Measurements from ENCODE around the gene TMEM255B.

The TMEM255B gene

GRCh38 chr13:113783966-113784644 lies 25.1 kb downstream of the TMEM255B start:
- Histone ChIP-seq H3K4me2 (ENCODE audit: low read length) (no peak overlapping the region), H3K9me3 (ENCODE audit: low read length) (no peaks in the 10 kb centered on the region), H3K79me2 (ENCODE audit: insufficient read depth, low read length) (no peaks in the 10 kb centered on the region), H4K20me1 (ENCODE audit: insufficient read depth, low read length) (no peaks in the 10 kb centered on the region), H3K9ac (ENCODE audit: low read length) (no peak overlapping the region), H3K9me2 (ENCODE audit: low read depth, low read length) (no peaks in the 10 kb centered on the region), H3K4me1 (ENCODE audit: insufficient read depth, low read length, severe bottlenecking) (no peaks in the 10 kb centered on the region), H3K36me3 (ENCODE audit: insufficient read depth, low read length) (no peaks in the 10 kb centered on the region), H3F3A (ENCODE audit: insufficient read depth, low read length) (no peaks in the 10 kb centered on the region), H2AFZ (ENCODE audit: low read length) (no peak overlapping the region), H3K27ac (ENCODE audit: low read depth, low read length, poor library complexity, severe bottlenecking) (no peak overlapping the region), H3K27me3 (ENCODE audit: insufficient read depth, low read length) (peaks cover 15% of the 10 kb centered on the region), H3K4me3 (ENCODE audit: low read depth, low read length, poor library complexity, severe bottlenecking) (no peak overlapping the region)
- no peak for TF ChIP-seq EZH2 (IDR thresholded peaks at IDR 0.05; ENCODE audit: borderline replicate concordance, low read length)
- TF ChIP-seq CTCF (IDR thresholded peaks at IDR 0.05; ENCODE audit: low read length): no peak

GRCh38 chr13:113784645-113785024 lies 25.6 kb downstream of the TMEM255B start:
- no peaks in the 10 kb centered on the region for H4K20me1 ChIP-seq (ENCODE audit: insufficient read depth, low read length)
- H3F3A ChIP-seq (ENCODE audit: insufficient read depth, low read length): no peaks in the 10 kb centered on the region
- TF ChIP-seq CTCF (IDR thresholded peaks at IDR 0.05; ENCODE audit: low read length) (no peak), EZH2 (IDR thresholded peaks at IDR 0.05; ENCODE audit: borderline replicate concordance, low read length) (no peak)
- no peak overlapping the region for H2AFZ ChIP-seq (ENCODE audit: low read length)
- H3K4me1 ChIP-seq (ENCODE audit: insufficient read depth, low read length, severe bottlenecking): no peaks in the 10 kb centered on the region
- peaks cover 15% of the 10 kb centered on the region for H3K27me3 ChIP-seq (ENCODE audit: insufficient read depth, low read length)
- H3K4me3 ChIP-seq (ENCODE audit: low read depth, low read length, poor library complexity, severe bottlenecking): no peak overlapping the region
- no peaks in the 10 kb centered on the region for H3K9me2 ChIP-seq (ENCODE audit: low read depth, low read length)
- H3K79me2 ChIP-seq (ENCODE audit: insufficient read depth, low read length): no peaks in the 10 kb centered on the region
- H3K9ac ChIP-seq (ENCODE audit: low read length): no peak overlapping the region
- no peak overlapping the region for H3K4me2 ChIP-seq (ENCODE audit: low read length)
- no peaks in the 10 kb centered on the region for H3K36me3 ChIP-seq (ENCODE audit: insufficient read depth, low read length)
- no peaks in the 10 kb centered on the region for H3K9me3 ChIP-seq (ENCODE audit: low read length)
- no peak overlapping the region for H3K27ac ChIP-seq (ENCODE audit: low read depth, low read length, poor library complexity, severe bottlenecking)

GRCh38 chr13:113785051-113786010 lies 26.3 kb downstream of the TMEM255B start:
- no peak overlapping the region for H3K4me2 ChIP-seq (ENCODE audit: low read length)
- no peaks in the 10 kb centered on the region for H3F3A ChIP-seq (ENCODE audit: insufficient read depth, low read length)
- no peaks in the 10 kb centered on the region for H3K9me3 ChIP-seq (ENCODE audit: low read length)
- H3K9me2 ChIP-seq (ENCODE audit: low read depth, low read length): no peaks in the 10 kb centered on the region
- H2AFZ ChIP-seq (ENCODE audit: low read length): no peak overlapping the region
- H4K20me1 ChIP-seq (ENCODE audit: insufficient read depth, low read length): no peaks in the 10 kb centered on the region
- H3K27me3 ChIP-seq (ENCODE audit: insufficient read depth, low read length): peaks cover 15% of the 10 kb centered on the region
- H3K4me3 ChIP-seq (ENCODE audit: low read depth, low read length, poor library complexity, severe bottlenecking): no peak overlapping the region
- H3K4me1 ChIP-seq (ENCODE audit: insufficient read depth, low read length, severe bottlenecking): no peaks in the 10 kb centered on the region
- no peaks in the 10 kb centered on the region for H3K79me2 ChIP-seq (ENCODE audit: insufficient read depth, low read length)
- H3K9ac ChIP-seq (ENCODE audit: low read length): no peak overlapping the region
- no peaks in the 10 kb centered on the region for H3K36me3 ChIP-seq (ENCODE audit: insufficient read depth, low read length)
- no peak for TF ChIP-seq EZH2 (IDR thresholded peaks at IDR 0.05; ENCODE audit: borderline replicate concordance, low read length)
- TF ChIP-seq CTCF (IDR thresholded peaks at IDR 0.05; ENCODE audit: low read length): no peak
- H3K27ac ChIP-seq (ENCODE audit: low read depth, low read length, poor library complexity, severe bottlenecking): no peak overlapping the region

Data from OCI-LY1 (cell line).